Activated naive CD8-positive, alpha-beta T cell (primary cell): Measurements from ENCODE around the gene TEX35.

ENCODE experiments used
- H3K27ac Mint-ChIP-seq: one replicate; pipeline ENCODE4 v1.8.0; 2021; ENCODE audit warnings: mixed read lengths
- H3K27me3 Mint-ChIP-seq: one replicate; pipeline ENCODE4 v1.8.0; 2021; ENCODE audit warnings: mixed read lengths
- H3K36me3 Mint-ChIP-seq: one replicate; pipeline ENCODE4 v1.8.0; 2021; ENCODE audit warnings: mixed read lengths
- H3K4me1 Mint-ChIP-seq: one replicate; pipeline ENCODE4 v1.8.0; 2021; ENCODE audit warnings: low read depth, mixed read lengths
- H3K4me3 Mint-ChIP-seq: one replicate; pipeline ENCODE4 v1.8.0; 2021; ENCODE audit warnings: mild to moderate bottlenecking, mixed read lengths
- H3K9me3 Mint-ChIP-seq: one replicate; pipeline ENCODE4 v1.8.0; 2021; ENCODE audit warnings: low read depth, mixed read lengths

The TEX35 gene

GRCh38 chr1:178512566-178513277 is at the start of gene TEX35:
Gene TEX35 (plus strand): TSS chr1:178513109. CDS start chr1:178513189, 80 bp downstream.
- Mint-ChIP-seq H3K4me3 (no peak within 1 kb of the TSS), H3K36me3 (no peaks in the 10 kb centered on the region), H3K27me3 (peaks cover 1% of the 10 kb centered on the region), H3K4me1 (no peaks in the 10 kb centered on the region), H3K9me3 (no peaks in the 10 kb centered on the region), H3K27ac (no peak within 1 kb of the TSS)

- Mint-ChIP-seq H3K27ac (no peak overlapping the region), H3K27me3 (peaks cover 5% of the 10 kb centered on the region)
Measured at GRCh38 chr1:178464141-178464540, 48.8 kb upstream of the TEX35 start.

GRCh38 chr1:178464566-178464965 is 48.3 kb upstream of the TEX35 start:
- Mint-ChIP-seq H3K9me3 (no peaks in the 10 kb centered on the region), H3K36me3 (no peaks in the 10 kb centered on the region), H3K4me3 (no peak overlapping the region), H3K27ac (no peak overlapping the region), H3K4me1 (no peaks in the 10 kb centered on the region), H3K27me3 (peaks cover 5% of the 10 kb centered on the region)

More at GRCh38 chr1:178464141-178464540, 48.8 kb upstream of the TEX35 start:
- Mint-ChIP-seq H3K4me3 (no peak overlapping the region), H3K4me1 (no peaks in the 10 kb centered on the region), H3K36me3 (no peaks in the 10 kb centered on the region), H3K9me3 (no peaks in the 10 kb centered on the region)

- Mint-ChIP-seq H3K4me3 (no peak overlapping the region), H3K27me3 (peaks cover 5% of the 10 kb centered on the region), H3K36me3 (no peaks in the 10 kb centered on the region), H3K27ac (no peak overlapping the region), H3K9me3 (no peaks in the 10 kb centered on the region), H3K4me1 (no peaks in the 10 kb centered on the region)
Measured at GRCh38 chr1:178465011-178465410, 47.9 kb upstream of the TEX35 start.

GRCh38 chr1:178467837-178468236 is 45.1 kb upstream of the TEX35 start:
- no peaks in the 10 kb centered on the region for H3K36me3 Mint-ChIP-seq
- no peaks in the 10 kb centered on the region for H3K4me1 Mint-ChIP-seq
- no peak overlapping the region for H3K27ac Mint-ChIP-seq
- H3K27me3 Mint-ChIP-seq = peaks cover 5% of the 10 kb centered on the region
- no peaks in the 10 kb centered on the region for H3K9me3 Mint-ChIP-seq
- no peak overlapping the region for H3K4me3 Mint-ChIP-seq

GRCh38 chr1:178470411-178470960 is 42.4 kb upstream of the TEX35 start:
- H3K4me1 Mint-ChIP-seq = no peaks in the 10 kb centered on the region
- H3K36me3 Mint-ChIP-seq = no peaks in the 10 kb centered on the region
- no peak overlapping the region for H3K4me3 Mint-ChIP-seq
- H3K9me3 Mint-ChIP-seq = no peaks in the 10 kb centered on the region
- peaks cover 17% of the 10 kb centered on the region for H3K27me3 Mint-ChIP-seq
- H3K27ac Mint-ChIP-seq = no peak overlapping the region

GRCh38 chr1:178472531-178472930 is 40.4 kb upstream of the TEX35 start:
- Mint-ChIP-seq H3K4me3 (no peak overlapping the region), H3K4me1 (no peaks in the 10 kb centered on the region), H3K27ac (no peak overlapping the region), H3K27me3 (peaks cover 20% of the 10 kb centered on the region), H3K9me3 (no peaks in the 10 kb centered on the region), H3K36me3 (no peaks in the 10 kb centered on the region)

- no peak overlapping the region for H3K27ac Mint-ChIP-seq
- H3K4me1 Mint-ChIP-seq = no peaks in the 10 kb centered on the region
- H3K4me3 Mint-ChIP-seq = no peak overlapping the region
- no peaks in the 10 kb centered on the region for H3K36me3 Mint-ChIP-seq
- H3K9me3 Mint-ChIP-seq = no peaks in the 10 kb centered on the region
- H3K27me3 Mint-ChIP-seq = peaks cover 23% of the 10 kb centered on the region
Measured at GRCh38 chr1:178477373-178477772, 35.5 kb upstream of the TEX35 start.

GRCh38 chr1:178477841-178478240 is 35.1 kb upstream of the TEX35 start:
- H3K4me1 Mint-ChIP-seq = no peaks in the 10 kb centered on the region
- H3K36me3 Mint-ChIP-seq = no peaks in the 10 kb centered on the region
- H3K9me3 Mint-ChIP-seq = no peaks in the 10 kb centered on the region
- H3K27me3 Mint-ChIP-seq = peaks cover 23% of the 10 kb centered on the region
- no peak overlapping the region for H3K4me3 Mint-ChIP-seq
- no peak overlapping the region for H3K27ac Mint-ChIP-seq

- Mint-ChIP-seq H3K27me3 (peaks cover 11% of the 10 kb centered on the region), H3K36me3 (no peaks in the 10 kb centered on the region), H3K4me1 (no peaks in the 10 kb centered on the region), H3K9me3 (no peaks in the 10 kb centered on the region), H3K27ac (no peak overlapping the region), H3K4me3 (no peak overlapping the region)
Measured at GRCh38 chr1:178483251-178483957, 29.5 kb upstream of the TEX35 start.

GRCh38 chr1:178484698-178485225 is 28.1 kb upstream of the TEX35 start:
- H3K4me3 Mint-ChIP-seq = no peak overlapping the region
- H3K9me3 Mint-ChIP-seq = no peaks in the 10 kb centered on the region
- H3K27me3 Mint-ChIP-seq = peaks cover 7% of the 10 kb centered on the region
- no peaks in the 10 kb centered on the region for H3K4me1 Mint-ChIP-seq
- no peaks in the 10 kb centered on the region for H3K36me3 Mint-ChIP-seq
- H3K27ac Mint-ChIP-seq = no peak overlapping the region

- Mint-ChIP-seq H3K4me1 (no peaks in the 10 kb centered on the region), H3K27ac (no peak overlapping the region), H3K36me3 (no peaks in the 10 kb centered on the region), H3K9me3 (no peaks in the 10 kb centered on the region), H3K4me3 (no peak overlapping the region), H3K27me3 (peaks cover 7% of the 10 kb centered on the region)
Measured at GRCh38 chr1:178485541-178485981, 27.3 kb upstream of the TEX35 start.

GRCh38 chr1:178486100-178487069 is 26.5 kb upstream of the TEX35 start:
- Mint-ChIP-seq H3K27me3 (peaks cover 5% of the 10 kb centered on the region), H3K36me3 (no peaks in the 10 kb centered on the region), H3K4me3 (no peak overlapping the region), H3K4me1 (no peaks in the 10 kb centered on the region), H3K9me3 (no peaks in the 10 kb centered on the region), H3K27ac (no peak overlapping the region)

- no peaks in the 10 kb centered on the region for H3K4me1 Mint-ChIP-seq
- H3K4me3 Mint-ChIP-seq = no peak overlapping the region
- H3K9me3 Mint-ChIP-seq = no peaks in the 10 kb centered on the region
- H3K27ac Mint-ChIP-seq = no peak overlapping the region
- H3K36me3 Mint-ChIP-seq = no peaks in the 10 kb centered on the region
- peaks cover 5% of the 10 kb centered on the region for H3K27me3 Mint-ChIP-seq
Measured at GRCh38 chr1:178487070-178487615, 25.8 kb upstream of the TEX35 start.
